OCI-LY7 (cell line): ENCODE measurements around the gene SMG1.
"Not testable (repeated sequence)": the region's sequence is repeated elsewhere in the genome, so short reads cannot be mapped to it uniquely, and the experiment has no call there.

Experiments used
- CTCF ChIP-seq: fragments of 200-600 bp; sonication (generic); conservative IDR thresholded peaks from 2 replicates; pipeline ENCODE4 v1.5.1; 2014; ENCODE audit warnings: mild to moderate bottlenecking, antibody characterized with exemption, low read length, moderate library complexity, mixed read lengths
- EZH2phosphoT487 ChIP-seq: fragments of 200-600 bp; sonication (generic); IDR thresholded peaks from 2 replicates; pipeline ENCODE4 v1.6.1; 2018; ENCODE audit warnings: low read depth, borderline replicate concordance, mild to moderate bottlenecking, mixed run types, antibody characterized with exemption, low read length, moderate library complexity, mixed read lengths

GRCh38 chr16:18956658-18957241, 30.5 kb upstream of the SMG1 start:
- not testable (repeated sequence) for TF ChIP-seq CTCF, EZH2phosphoT487
